DOHH2 (cell line): ENCODE data around the gene UBE2D2.

Experiments used
- EZH2phosphoT487 ChIP-seq: fragments of 200-600 bp; sonication (generic); IDR thresholded peaks from 2 replicates; pipeline ENCODE4 v1.6.1; 2017; ENCODE audit warnings: borderline replicate concordance, mild to moderate bottlenecking, antibody characterized with exemption, low read length, moderate library complexity, mixed read lengths
- TF ChIP-seq, protein P1 (sequence below): fragments of 200-600 bp; sonication (generic); IDR thresholded peaks from one replicate; pipeline ENCODE4 v1.5.1; 2014; ENCODE audit warnings: antibody characterized with exemption, mild to moderate bottlenecking, low read depth, low read length; ENCODE audit not compliant: poor library complexity, severe bottlenecking

DNA sequence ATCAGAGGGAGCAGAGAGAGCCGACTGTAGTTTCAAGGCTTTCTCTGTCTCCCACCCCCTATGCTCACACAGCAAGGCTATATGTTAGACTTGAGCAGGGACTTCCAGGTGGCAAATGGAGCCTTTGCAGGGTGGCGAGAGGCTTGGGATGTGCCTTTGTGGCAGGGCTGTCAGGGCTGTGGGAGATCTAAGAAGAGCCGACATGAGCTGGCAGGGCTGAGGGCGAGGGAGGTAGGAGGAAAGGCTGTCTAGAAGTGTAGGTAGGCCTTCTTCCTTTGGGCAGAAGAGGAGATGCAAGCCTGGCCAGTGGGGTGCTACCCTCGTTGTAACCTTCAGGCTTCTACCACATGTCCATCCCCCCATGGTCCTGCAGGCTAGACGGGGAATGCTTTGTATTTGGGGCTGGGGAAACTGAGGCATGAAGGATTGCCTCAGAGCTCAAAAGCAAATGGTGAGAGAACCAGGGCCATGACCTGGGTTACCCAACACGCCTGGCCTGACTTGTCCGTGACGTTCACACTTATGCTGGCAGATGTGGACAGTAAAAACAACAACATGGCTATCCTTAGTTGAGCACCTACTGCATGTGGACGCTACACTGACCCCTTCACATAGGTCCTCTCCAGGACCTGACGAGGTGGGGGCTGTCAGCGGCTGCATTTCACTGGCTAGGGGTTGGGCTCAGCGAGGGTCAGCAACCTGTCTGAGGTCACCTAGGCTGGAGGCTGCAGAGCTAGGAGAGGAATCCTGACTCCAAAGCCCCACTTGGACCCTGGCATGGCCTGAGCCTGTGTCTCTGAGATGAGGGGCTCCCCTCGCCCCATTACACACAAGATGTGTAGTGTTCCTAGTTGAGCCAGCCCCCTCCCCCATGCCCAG lies 102.3 kb downstream of the UBE2D2 start:
- TF ChIP-seq, protein P1, sequence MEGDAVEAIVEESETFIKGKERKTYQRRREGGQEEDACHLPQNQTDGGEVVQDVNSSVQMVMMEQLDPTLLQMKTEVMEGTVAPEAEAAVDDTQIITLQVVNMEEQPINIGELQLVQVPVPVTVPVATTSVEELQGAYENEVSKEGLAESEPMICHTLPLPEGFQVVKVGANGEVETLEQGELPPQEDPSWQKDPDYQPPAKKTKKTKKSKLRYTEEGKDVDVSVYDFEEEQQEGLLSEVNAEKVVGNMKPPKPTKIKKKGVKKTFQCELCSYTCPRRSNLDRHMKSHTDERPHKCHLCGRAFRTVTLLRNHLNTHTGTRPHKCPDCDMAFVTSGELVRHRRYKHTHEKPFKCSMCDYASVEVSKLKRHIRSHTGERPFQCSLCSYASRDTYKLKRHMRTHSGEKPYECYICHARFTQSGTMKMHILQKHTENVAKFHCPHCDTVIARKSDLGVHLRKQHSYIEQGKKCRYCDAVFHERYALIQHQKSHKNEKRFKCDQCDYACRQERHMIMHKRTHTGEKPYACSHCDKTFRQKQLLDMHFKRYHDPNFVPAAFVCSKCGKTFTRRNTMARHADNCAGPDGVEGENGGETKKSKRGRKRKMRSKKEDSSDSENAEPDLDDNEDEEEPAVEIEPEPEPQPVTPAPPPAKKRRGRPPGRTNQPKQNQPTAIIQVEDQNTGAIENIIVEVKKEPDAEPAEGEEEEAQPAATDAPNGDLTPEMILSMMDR: no peak
- no peak for TF ChIP-seq EZH2phosphoT487
